ENCODE measurements around the gene CMSS1.
"Not testable (repeated sequence)": the region's sequence is repeated elsewhere in the genome, so short reads cannot be mapped to it uniquely, and the experiment has no call there.

Gene CMSS1

DNA sequence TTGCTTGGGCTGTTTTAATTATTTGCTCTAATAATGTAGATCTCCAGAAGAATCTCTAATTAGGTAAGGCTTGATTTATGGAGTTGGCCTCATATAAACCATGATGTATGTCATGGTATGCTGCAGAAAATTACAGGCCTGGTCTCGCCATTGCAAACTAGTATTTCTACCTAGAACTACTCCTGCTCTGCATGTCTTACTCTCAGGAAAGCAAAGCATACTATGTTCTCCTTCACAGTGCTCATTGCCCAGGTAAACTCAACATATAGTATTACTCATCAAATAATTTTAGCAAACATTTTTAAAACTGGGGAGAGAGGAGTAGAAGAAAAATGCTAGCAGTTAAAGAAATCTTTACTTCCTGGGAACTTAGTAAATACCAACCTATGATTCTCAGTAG, 205.9 kb downstream of the CMSS1 start:
- DNase-seq (ENCODE audit: low read depth, low spot score) = no peak

DNA sequence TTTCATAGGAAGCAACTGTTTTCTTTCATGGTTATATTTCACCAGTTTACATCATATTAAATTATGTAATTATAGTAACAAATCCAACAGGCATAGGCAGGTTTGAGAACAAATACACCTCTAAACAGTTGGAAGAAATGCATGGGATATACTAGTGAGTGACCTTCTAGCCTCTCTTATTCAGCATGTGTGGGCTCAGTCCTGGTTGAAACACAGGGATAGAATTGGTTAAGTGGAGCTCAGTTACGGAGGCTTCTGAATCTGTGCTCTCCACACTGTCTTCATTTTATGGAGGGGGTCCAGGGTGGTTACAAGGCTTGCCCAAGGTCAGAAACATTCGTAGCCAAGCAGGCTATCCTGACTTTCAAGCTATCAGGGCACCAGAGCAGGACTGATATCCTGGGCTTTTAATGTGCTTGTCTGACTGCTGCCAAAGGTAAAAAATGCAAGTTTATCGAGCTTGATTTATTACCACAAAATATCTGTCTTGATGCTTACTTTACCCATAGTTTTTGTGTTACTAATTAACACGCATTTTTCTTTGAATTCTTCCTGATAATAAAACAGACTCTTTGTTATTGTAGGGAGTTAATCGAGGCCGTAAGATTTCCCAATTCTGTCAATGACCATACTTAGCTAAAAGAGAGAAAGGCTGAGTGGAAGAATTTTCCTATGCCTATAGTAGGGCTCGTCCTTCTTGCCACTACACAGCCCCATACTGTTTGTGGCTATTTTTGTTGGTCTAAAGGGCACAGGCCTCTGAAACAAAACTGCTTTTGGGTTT, 207.1 kb downstream of the CMSS1 start:
- DNase-seq (ENCODE audit: low read depth, low spot score) = no peak

DNA sequence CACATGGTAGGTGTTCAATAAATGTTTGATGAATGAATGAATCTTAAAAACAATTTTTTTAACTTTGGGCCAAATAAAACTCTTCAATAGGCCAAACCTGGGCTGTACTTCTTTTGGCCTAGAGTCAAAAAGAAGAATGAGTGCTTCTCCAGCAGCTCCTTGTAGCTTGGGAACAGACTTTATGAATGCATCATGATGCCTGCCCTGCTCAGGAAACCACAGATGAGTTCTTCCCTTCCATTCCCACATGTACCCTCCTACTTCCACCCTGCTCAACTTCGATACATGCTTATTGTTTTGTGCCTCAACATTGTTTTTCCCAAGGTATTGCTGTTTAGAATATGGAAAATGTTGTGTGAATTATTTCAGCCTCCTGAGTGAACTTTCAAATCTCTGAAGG, 209.7 kb downstream of the CMSS1 start:
- DNase-seq (ENCODE audit: low read depth, low spot score) = no peak

DNA sequence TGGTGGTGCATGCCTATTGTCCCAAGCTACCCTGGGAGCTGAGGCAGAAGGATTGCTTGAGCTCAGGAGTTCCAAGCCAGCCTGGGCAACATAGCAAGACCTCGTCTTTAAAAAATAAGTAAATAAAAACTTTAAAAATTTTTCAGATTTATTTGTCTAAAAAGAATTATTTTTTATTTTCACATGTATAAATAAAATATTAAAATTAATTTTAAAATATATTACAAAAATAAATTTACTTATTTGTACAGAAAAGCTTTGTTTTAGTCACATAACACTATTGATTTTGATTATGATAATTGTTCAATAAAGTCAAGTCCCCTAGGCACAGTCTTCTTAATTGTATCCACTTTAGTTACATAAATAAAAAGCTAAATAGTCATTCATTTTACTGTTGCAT, 211.4 kb downstream of the CMSS1 start:
- no peak for DNase-seq (ENCODE audit: low read depth, low spot score)

DNA sequence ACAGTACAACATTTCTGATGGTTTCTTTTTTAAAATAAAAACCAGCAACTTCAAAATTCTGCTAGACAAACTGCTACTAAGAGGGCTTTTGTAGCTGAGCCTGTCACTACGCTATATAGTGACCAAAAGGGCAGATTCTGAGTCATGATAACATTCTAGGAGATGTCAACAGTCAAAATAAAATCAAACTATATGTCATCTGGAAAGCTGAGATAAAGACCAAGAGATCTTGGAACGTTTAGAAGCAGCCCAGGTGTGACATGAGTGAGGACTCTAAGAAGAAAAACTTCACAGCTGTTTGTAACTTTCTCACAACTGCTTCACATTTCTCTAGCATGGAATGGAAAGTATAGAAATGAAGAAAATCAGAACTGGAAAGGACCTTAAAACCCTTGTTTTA, 212.0 kb downstream of the CMSS1 start:
- DNase-seq (ENCODE audit: low read depth, low spot score) = no peak

DNA sequence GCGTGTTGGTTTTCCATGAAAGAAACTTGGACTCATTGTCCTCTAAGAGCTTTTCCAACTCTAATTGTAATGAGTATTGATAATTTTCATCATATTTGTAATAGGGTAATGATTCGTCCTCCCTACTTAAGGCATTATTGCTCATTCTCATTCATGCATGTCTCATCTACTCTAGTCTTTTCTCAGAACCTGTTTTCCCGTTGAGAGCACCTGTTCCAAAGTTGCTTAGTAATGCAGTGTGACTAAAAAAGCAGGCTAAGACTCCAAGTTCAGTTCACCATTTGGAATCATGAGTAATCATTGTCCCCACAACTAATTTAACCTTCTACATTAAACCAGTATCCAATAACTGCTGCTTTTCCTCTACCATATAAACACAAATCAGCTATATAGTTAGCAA, 212.7 kb downstream of the CMSS1 start:
- no peak for DNase-seq (ENCODE audit: low read depth, low spot score)

DNA sequence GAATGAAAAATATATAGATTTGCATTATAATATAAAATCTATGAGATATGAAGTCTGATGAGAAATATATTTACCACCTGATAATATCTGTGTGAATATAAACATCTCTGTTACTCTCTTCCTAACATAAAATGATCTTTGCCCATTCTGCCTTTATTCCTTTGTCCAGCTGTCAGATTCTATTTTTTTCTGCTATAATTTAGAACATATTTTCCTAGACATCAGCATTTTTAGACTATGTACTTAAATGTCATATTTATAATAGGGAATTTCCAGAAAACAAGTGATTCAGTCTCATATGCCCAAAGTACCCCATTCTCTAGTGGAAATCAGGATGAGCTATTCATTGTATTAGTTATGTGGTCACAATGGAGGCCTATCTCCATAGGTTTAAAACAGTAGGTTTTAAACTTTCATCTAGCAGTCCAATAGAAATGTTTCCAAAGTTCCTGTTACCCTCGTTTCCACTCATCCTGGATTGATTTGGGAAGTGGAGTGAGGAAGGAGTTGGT, 213.3 kb downstream of the CMSS1 start:
- DNase-seq (ENCODE audit: low read depth, low spot score) = no peak

DNA sequence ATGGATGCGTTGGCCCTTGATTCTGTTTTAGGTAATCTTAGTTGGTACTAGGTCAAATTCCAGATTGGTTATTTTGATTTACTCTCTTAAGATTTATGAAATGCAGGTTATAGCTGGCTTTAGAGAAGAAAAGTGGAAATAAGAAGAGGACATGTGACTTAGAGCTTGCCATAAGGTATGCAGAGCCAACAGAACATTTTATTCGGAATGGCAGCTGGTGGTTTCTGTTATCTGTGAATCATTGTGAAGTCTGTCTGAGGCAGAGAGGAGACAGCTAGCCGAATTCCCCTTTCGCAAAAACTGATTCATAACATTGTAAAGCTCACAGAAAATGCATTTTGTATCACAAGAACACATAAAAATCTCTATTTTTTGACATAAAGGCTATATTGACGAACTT, 214.6 kb downstream of the CMSS1 start:
- no peak for DNase-seq (ENCODE audit: low read depth, low spot score)

DNA sequence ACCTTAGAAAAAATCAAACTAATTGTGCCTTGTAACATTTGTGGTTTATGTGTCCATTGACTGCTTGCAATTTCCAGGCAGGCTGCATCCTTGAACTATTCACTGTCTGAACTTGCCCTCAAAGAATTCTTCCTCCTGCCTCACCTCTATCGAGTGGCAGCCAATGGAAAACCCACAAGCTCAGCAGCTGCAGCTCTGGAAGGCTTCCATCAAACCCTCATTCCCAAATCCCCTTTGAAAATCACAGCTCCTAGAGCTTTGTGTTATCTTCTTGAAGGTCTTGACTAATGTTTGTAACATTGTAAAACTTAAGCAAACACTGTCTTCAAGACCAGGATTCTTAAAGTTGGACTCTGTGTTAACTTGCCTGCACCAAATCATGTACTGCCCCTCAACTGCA, 215.5 kb downstream of the CMSS1 start:
- DNase-seq (ENCODE audit: low read depth, low spot score) = no peak

DNA sequence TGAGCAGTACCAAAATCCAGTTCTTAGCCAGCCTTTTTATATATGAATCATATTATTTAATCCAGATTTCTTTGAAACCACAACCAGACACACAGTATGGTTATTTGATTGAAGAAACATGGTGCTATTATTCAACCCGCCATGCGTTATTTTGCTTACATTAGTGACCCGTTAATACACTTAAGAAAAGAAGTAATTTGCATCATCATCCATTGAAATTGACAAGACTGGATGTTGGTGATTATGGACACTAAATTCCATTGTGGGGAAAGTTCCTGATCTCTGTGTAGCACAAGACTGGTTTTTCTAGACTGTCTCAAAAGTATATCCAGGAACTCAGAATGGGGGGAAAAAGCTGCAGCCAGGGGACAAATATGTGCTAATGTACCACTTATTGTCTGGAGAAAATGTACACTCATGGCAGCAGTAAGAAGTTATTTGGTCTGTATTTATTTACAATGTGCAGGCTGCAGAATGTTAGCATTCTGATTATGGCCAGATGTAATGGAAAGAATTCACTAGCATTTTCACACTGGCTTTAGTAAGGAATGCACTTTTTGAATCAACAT, 216.3 kb downstream of the CMSS1 start:
- no peak for DNase-seq (ENCODE audit: low read depth, low spot score)

DNA sequence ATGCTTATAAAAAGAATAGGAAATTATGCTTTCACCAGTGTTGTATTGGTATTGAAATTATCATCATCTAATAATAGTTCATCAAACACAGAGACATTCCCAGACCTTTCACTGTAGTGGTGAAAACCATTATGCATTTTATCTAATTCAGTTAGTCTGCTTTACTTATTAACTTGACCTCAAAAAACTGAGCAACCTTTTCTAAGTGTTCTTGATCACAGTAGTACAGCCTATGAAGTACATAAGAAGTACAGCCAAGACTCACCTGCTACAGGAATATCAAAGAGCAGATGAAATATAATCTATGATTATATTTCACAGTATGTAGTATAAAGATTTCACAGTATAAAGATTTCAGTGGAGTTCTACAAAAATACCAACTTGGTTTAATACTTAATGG, 221.4 kb downstream of the CMSS1 start:
- DNase-seq (ENCODE audit: low read depth, low spot score) = no peak

DNA sequence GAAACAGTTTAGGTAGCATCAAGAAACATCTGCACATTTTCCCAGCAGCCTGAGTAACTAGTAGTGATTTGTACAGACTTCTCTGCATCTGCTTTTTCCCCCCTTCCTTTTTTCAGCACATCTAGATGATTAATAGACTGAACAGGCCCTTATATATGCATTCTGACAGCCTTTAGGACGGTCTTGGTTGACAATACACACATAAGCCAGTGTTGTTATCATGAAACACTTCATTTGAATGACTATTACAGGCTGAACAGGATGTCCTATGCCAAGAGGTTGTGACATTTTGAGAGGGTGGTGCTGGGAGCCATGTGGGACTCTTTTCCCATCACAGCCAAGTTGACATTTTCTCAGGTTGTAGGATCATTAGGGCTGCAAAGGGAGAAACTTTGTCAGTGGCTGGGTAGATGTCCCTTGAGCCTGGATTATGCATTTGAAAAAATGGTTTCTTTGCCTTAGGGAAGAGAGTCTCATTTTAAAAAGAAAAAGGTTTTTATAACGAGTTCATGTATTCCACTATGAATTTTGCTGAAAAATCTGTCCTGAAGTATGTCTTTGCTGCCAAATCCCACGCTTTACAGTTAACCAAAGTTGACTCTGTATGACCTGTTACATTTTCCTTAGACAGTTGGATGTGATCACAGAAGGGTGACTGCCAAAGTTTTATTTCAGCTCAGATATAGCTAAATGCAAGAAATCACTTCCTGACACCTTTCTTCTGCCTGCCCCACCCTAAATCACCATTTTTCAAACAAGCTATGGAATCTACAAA, 223.0 kb downstream of the CMSS1 start:
- no peak for DNase-seq (ENCODE audit: low read depth, low spot score)

DNA sequence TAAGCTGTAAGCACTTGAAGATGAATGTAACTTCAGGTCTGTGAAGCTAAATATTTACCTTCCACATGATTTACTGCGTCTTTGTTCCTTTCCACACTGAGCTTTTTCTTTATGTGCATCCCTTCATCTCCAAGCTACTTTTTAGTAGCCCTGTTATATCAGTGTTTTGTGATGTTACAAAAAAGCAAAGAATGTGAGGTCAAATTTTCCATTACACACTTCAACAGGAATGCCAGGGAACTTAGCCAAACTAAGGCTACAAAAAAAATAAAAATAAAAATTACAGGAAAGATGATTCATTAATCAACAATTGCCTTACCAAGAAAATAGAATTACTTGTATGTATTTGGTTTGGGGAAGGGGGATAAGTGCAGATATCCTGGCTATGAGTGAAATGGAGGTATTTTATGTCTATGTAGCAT, 223.7 kb downstream of the CMSS1 start:
- DNase-seq (ENCODE audit: low read depth, low spot score) = no peak

DNA sequence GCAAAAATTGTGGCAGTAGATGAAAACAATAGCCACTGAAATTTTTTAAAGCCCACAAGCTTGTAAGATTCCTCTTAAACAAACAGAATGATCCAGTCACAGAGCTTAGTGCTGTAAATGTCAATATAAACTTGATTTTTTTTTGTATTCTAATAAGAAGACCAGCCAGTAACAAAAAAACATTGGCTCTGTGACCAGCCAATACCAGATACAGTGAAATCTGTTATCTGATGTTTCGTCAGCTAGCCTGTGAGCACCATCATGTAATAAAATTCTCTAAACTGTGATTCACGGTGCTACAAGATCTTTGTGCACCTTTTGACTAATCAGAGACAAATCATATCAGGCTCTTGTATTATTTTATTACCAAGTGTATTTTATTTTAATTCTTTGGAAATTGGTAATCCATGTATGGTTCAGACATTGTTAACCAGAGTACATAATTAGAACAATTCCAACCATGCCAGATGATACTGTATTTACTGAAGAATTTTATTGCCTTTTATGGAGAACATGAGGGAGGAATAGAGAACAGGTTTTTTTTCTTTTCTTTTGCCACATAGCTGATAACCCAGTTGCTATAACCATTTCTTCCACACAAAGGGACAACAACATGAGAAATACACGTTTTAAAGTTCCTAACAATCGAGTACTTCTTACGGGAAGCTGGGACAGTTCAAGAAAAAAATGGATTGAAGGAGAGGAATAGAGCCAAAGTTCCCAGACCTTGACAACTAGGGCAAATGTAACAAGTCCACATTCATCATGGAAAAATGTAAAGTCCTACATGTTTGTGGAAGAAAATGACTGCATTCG, 224.7 kb downstream of the CMSS1 start:
- no peak for DNase-seq (ENCODE audit: low read depth, low spot score)

DNA sequence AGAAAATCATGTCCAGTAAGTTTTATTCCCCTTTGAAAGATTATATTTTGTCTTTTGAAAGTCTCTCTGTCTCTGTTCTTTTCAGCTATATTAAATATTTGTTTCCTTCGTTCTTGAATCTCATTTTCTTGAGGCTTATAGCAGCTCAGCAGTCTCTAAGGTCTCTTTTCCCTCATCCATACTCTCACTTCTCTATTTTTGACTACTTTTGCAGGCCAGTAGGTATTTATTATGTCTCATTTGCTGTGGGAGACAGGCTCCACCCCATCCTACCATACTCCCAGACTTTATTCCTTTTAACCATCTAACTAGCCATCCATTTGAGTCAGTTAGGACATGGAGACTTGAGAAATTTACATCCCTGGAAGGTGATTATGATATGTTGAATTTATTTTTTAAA, 225.6 kb downstream of the CMSS1 start:
- no peak for DNase-seq (ENCODE audit: low read depth, low spot score)

DNA sequence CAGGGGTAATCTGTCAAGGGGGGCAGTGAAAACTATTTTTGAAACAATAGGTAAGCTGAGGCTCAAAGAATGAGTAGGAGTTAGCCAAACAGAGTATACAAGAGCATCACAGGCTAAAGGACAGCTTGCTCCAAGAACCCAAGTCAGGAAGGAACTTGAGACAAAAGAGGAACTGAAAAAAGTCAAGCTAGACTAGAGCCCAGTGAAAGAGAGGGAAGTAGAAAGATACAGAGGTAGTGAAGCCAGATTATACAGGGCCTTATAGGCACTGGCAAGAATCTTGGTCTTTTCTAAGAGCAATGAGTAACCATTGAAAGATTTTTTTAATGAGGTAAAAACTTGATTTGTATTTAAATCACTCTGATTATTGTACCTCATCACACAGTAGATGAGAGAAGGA, 226.7 kb downstream of the CMSS1 start:
- DNase-seq (ENCODE audit: low read depth, low spot score) = no peak

DNA sequence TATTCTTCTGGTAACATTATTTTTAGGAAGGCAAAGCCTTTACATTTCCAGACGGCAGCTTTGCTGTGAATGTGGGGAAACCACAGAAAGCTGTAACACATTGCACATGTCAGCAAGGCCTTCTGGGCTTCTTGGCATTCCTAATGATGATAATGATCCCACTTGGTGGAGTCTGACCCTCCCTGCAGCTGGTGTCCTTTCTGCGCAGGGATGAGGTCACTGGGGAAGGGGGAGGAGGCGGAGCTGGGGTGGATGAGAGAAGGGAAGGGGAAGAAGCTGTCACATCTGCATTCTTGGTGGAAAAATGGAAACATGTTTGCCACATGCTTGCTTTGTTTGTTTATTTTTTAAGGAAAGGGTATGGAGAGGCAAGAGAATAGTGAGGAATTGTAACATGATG, 228.0 kb downstream of the CMSS1 start:
- no peak for DNase-seq (ENCODE audit: low read depth, low spot score)

DNA sequence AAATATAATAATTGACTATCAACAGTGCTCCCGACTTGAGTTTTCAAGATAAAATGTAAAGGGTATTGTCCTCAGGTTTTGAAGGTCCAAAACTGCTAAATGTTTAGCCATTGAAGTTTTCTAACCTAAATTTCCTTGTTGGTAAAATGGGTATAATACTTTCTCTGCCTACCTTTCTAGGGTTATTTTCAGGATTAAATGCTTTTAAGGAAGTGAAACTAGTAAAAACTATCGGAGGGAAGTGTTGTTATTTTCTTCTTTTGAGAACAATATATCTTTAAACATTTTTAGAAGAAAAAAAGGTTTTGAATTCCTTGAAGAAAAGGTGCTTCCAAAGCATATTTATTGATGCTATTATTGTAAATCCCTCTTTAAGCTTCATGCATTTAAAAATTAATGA, 229.3 kb downstream of the CMSS1 start:
- no peak for DNase-seq (ENCODE audit: low read depth, low spot score)

DNA sequence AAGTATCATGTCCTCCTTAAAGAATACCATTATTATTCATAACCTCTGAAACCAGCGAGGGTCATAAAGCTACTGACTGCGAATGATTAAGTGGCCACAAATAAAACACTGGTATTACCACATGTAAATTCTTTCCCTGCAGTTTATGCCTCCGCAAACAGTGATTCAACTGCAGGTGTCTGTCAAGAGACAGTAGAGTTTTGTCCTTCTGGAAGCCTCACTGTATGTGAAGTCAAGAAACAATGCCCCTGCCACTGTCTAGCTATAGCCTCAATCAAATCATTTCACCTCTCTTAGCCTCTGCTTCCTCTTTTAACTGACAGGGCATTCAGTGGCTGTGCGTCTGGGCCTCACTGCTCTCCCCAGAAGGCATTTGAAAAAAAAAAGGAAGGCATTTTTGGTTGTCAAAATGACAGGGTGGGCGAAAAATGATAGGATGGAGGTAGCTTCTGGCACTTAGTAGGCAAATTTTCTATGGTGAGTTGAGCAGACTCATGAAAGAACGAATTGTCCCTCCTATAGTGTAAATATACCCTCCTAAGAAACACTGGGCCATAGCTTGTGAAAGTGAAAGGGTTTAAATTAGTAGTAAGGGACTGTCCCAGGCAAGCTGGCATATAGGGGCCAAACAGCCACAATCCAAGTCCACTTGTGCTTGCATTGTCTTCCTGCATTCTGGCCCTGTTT, 229.9 kb downstream of the CMSS1 start:
- no peak for DNase-seq (ENCODE audit: low read depth, low spot score)

DNA sequence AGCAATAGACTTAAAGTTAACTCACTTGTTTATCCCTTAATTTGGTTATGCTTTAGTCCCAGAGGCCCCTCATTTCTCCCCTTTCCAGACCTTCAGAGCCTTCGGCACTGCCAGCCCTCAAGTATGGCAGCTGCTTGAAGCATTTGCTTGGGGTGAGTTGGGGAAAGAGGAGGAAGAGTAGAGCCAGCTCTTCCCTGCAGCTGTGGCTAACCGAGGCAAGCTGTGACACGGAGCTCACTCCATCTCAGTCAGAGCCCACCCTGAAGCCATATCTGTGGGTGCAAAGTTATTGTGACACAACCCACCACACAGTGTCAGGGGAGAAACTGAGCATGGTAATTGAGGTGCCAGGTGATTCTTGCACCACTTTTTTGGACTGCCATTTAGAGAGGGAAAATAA, 230.6 kb downstream of the CMSS1 start:
- DNase-seq (ENCODE audit: low read depth, low spot score) = no peak

DNA sequence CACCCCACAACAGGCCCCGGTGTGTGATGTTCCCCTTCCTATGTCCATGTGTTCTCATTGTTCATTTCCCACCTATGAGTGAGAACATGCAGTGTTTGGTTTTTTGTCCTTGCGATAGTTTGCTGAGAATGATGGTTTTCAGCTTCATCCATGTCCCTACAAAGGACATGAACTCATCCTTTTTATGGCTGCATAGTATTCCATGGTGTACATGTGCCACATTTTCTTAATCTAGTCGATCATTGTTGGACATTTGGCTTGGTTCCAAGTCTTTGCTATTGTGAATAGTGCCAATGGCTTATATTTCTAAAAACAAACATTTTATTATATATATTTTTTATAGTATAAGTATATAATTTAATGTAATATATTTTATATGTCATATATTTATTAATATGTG, 233.9 kb downstream of the CMSS1 start:
- DNase-seq (ENCODE audit: low read depth, low spot score) = not testable (repeated sequence)

Data from activated CD4-positive, CD25-positive, alpha-beta regulatory T cell treated with anti-CD3 and anti-CD28 coated beads, Interleukin-2, amount 50 U/mL, for 16 hours (primary cell).